Measurements from ENCODE around the gene ASPDH.

DNA sequence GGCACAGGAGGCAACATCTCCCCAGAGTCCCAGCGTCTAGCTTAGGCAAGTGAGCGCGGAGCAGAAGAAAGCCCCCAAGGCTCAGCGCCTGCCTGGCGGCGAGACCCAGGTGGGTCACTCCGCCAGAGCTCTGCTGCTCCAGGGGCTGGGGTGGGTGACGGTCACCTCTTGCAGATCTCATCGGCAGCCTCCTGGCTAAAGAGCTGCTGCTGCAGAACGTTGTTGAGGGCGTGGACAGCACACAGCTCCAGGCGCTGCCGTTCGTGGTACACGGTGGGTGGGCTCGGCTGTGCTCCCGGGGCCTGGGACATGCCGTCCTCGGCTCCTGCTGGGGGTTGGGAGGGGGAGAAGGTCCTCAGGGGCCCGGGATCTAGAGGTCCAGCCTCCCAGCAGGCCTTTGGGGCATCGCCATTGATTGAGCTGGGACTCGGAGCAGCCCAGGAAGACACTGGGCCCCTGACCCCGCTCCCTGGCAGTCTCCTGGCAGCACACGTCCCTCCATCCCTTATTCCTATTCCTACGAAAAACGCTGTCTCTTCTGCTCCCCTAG lies 3.5 kb downstream of the ASPDH start:
- TF ChIP-seq CTCF (IDR thresholded peaks at IDR 0.05) (no peak), ZFX (IDR thresholded peaks at IDR 0.05; ENCODE audit: borderline replicate concordance) (no peak)

Data from 22Rv1 (cell line).